Measurements from ENCODE around the gene AKT1S1.

Gene AKT1S1

GRCh38 chr19:49855676-49856573, 21.2 kb downstream of the AKT1S1 start:
- Histone ChIP-seq H3K4me1 (ENCODE audit: control insufficient read depth, insufficient read depth, low read length) (peaks cover 16% of the 10 kb centered on the region), H3K36me3 (ENCODE audit: control insufficient read depth in 2 of 2, insufficient read depth in 1 of 2, low read length in 2 of 2) (peaks cover 12 to 68% of the 10 kb centered on the region in 2 experiments), H3K27ac (ENCODE audit: extremely low read depth, low read depth, low read length) (0 out of 2 replicates have a peak overlapping the region, but pooled peaks have one; percentile 47), H3K4me3 (ENCODE audit: low read depth, low read length) (no peak overlapping the region), H3K9me3 (ENCODE audit: control insufficient read depth, insufficient read depth, low read depth, low read length) (no peaks in the 10 kb centered on the region)
- ChIA-PET POLR2A (interaction anchor here (8.8 kb wide), 1 partner anchor 8 kb away, joined by 128 read pairs; the partner anchor contains the start of gene PNKP), CTCF (interaction anchor here (0.5 kb wide), 1 partner anchor 103 kb away, joined by 3 read pairs; no protein-coding TSS in a partner anchor)
- TF ChIP-seq ZNF600 (tag by site-specific recombination; IDR thresholded peaks at IDR 0.05) (peak; percentile 74; the same call in 1 of the 2 replicates), ZNF792 (tag by site-specific recombination; IDR thresholded peaks at IDR 0.05) (peak; percentile 94), PATZ1 (tag by site-specific recombination; IDR thresholded peaks at IDR 0.05) (0 out of 2 replicates have a peak, but pooled peaks have one; percentile 12), ZNF704 (tag by site-specific recombination; IDR thresholded peaks at IDR 0.05) (no peak), ZNF140 (tag by site-specific recombination; IDR thresholded peaks at IDR 0.05) (no peak), ZNF664 (tag by site-specific recombination; IDR thresholded peaks at IDR 0.05) (no peak), ZBTB1 (tag by site-specific recombination; IDR thresholded peaks at IDR 0.05) (no peak), PBX3 (CRISPR knock-in tag; IDR thresholded peaks at IDR 0.05) (0 out of 2 replicates have a peak, but pooled peaks have one; percentile 34), INSM2 (tag by site-specific recombination; IDR thresholded peaks at IDR 0.05) (no peak), GLIS1 (tag by site-specific recombination; IDR thresholded peaks at IDR 0.05) (peak; percentile 13; the same call in 1 of the 2 replicates), ZNF239 (tag by site-specific recombination; IDR thresholded peaks at IDR 0.05) (no peak), ZNF701 (tag by site-specific recombination; IDR thresholded peaks at IDR 0.05) (no peak), PRDM10 (tag by site-specific recombination; IDR thresholded peaks at IDR 0.05) (no peak; the same call in 1 of the 2 replicates), ZNF16 (tag by site-specific recombination; IDR thresholded peaks at IDR 0.05; ENCODE audit: low read depth) (no peak), ZNF223 (tag by site-specific recombination; IDR thresholded peaks at IDR 0.05) (no peak), GFI1B (tag by site-specific recombination; IDR thresholded peaks at IDR 0.05) (no peak), ZNF580 (tag by site-specific recombination; IDR thresholded peaks at IDR 0.05) (no peak), GLIS2 (tag by site-specific recombination; IDR thresholded peaks at IDR 0.05) (peak; percentile 57), ZNF645 (tag by site-specific recombination; IDR thresholded peaks at IDR 0.05) (no peak), ZNF830 (tag by site-specific recombination; IDR thresholded peaks at IDR 0.05; ENCODE audit: low read depth) (no peak), ZFP41 (tag by site-specific recombination; IDR thresholded peaks at IDR 0.05; ENCODE audit: borderline replicate concordance) (no peak), TCF7L2 (IDR thresholded peaks at IDR 0.05; ENCODE audit: borderline replicate concordance, low read depth, low read length) (no peak), ZBTB48 (tag by site-specific recombination; IDR thresholded peaks at IDR 0.05) (no peak), ZNF274 (IDR thresholded peaks at IDR 0.05; ENCODE audit: low read length) (no peak), ZNF274 (tag by site-specific recombination; IDR thresholded peaks at IDR 0.05; ENCODE audit: borderline replicate concordance) (no peak), ZXDB (tag by site-specific recombination; IDR thresholded peaks at IDR 0.05) (0 out of 2 replicates have a peak, but pooled peaks have one; percentile 15)
